DMS 273 (cell line): ENCODE measurements around the gene DHRS12.
"Not testable (repeated sequence)": the region's sequence is repeated elsewhere in the genome, so short reads cannot be mapped to it uniquely, and the experiment has no call there.

Experiments
- DNase-seq: peaks from one replicate; lab custom pipeline; 2025; ENCODE audit not compliant: unreplicated experiment; lab: John Stamatoyannopoulos, UW

DHRS12 gene

GRCh38 chr13:51828730-51829567, 25.0 kb upstream of the DHRS12 start:
- DNase-seq, result no peak

DNA sequence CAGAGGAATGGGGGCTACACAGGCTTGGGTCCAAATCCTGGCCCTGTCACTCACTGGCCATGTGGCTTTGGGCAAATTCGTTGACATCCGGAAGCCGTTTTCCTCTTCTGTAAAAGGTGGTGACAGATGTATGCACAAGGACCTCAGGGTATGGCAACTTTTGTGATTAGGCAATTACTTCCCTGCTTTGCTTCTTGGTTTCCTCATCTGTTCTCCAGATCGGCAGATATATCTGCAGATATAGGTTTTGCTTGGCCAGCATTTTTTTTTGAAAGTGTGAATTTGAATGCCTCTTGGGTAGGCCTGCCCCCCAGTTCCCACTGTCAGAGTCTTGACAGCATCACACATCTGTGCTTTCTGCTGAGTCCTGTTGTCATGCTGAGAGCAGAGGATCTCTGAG, 23.3 kb upstream of the DHRS12 start:
- DNase-seq, result no peak

DNA sequence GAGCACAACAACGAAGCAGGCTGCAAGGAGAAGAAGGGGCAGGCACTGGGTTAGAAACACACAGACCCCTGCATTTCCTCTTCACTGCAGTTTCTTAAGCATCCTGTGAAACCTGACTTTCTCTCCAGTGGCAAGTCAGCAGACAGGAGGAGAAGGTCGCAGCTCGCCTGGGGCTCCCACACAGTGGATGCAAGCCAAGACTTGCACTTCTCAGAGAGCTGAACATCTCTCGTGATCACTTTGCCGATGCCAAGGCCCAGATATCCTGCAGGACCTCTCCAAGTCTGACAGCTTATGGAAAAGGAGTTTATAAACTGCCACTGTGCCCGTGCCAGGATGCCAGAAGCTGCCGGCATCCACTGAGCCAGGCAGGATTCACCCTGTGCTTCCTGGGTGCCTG, 22.6 kb upstream of the DHRS12 start:
- DNase-seq, result peak; percentile 21

- DNase-seq, result no peak
Measured at GRCh38 chr13:51825681-51826254, 21.8 kb upstream of the DHRS12 start.

- no peak for DNase-seq
Measured at GRCh38 chr13:51825165-51825592, 21.2 kb upstream of the DHRS12 start.

GRCh38 chr13:51824712-51825111, 20.7 kb upstream of the DHRS12 start:
- DNase-seq, result not testable (repeated sequence)

GRCh38 chr13:51823863-51824262, 19.9 kb upstream of the DHRS12 start:
- DNase-seq, result peak; percentile 47

- no peak for DNase-seq
Measured at GRCh38 chr13:51823359-51823758, 19.4 kb upstream of the DHRS12 start.

DNA sequence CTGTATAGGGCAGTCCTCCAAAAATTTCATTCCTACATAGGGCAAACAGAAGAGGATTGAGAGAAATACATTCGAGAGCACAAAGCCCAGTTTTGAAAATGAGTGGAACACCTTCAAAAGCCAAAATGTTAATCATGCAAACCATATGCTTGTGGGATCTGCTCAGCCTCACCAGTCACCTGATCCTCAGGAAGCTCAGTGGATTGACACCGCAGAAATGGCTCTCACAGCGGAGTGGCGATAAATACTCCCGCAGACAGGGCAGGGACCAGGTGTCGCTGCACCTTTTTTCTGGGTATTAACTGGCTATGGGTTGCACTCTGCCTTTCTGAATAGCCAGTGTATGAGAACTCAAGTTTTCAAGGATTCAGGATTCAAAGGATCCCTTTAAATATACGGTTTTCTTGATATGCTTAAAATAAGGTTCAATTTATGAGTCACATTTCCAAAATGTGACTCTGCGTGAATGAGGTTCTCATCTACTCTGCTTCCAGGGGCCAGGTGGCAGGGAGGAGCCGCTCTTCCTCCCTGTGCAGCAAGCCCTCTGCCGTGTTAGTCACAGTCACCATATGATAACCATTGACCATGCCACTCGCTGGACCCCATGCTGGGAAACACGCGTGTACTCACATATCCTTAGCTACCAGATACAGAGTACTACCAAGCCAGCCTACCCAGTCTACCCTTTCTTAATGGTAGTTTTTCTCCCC, 18.3 kb upstream of the DHRS12 start:
- DNase-seq, result peak; percentile 32

DNA sequence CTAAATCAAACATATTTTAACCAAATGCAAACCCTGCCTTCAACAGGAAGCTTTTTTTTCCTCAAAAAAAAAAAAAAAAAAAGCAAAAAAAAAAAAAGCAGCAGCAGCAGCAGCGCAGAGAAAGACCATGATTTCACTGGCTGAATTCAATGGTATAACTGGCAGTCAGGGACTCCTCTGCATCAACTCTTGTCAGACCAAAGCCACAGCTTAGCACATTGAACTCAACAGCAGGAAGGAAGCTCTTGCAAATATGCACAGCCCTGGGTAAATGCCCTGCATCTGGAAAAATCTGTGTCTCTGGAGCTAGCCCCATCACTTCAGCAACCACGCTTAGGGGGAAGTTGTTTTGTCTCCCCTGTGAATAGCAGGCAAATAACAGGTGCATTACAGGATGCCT, 17.6 kb upstream of the DHRS12 start:
- no peak for DNase-seq

DNA sequence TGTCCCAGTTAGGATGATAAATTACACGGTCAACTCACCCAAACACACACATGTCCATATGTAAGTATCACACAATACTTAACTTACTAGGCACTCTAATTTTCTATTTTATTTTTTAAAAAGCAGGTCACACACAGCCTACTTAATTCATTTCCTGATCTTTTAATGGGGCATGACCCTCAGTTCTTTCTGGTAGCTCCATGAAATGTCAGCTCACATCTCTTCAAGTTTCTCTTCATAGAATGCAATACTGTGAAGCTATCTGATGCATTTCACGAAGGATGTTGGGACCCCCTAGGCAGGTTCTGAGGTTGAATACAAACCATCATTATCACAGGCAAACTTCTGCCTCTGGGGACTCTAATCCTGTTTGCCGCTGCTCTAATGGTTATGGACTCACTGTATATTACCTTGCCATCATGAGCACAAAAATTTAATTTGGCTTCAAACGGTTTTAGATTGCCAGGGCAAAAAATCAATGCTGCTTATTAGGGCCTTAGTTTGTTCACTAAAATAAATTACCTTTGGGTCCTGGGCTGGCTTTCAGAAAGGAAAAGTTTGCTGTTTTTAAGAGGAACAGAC, 16.1 kb upstream of the DHRS12 start:
- no peak for DNase-seq

DNA sequence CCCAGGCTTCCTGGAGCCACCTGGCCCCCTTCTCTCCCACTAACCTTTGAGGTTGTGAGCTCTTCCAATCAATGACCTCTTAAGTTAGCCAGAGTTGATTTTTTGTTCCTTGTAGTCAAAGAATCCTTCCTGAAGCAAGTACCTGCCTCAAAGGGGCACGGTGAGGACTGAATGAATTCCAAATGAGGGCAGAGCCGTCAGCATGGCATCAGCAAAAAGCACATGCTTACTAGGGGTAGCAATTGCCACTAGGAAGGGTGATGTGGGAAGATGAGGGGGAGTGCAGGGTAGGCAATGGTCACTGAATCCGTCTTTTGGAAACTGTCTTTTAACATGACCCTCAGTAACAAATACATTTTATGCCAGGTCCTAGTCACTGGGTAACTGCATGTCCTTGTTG, 15.6 kb upstream of the DHRS12 start:
- no peak for DNase-seq

- DNase-seq, result no peak
Measured at GRCh38 chr13:51818781-51819511, 15.0 kb upstream of the DHRS12 start.

- no peak for DNase-seq
Measured at GRCh38 chr13:51818276-51818675, 14.3 kb upstream of the DHRS12 start.

DNA sequence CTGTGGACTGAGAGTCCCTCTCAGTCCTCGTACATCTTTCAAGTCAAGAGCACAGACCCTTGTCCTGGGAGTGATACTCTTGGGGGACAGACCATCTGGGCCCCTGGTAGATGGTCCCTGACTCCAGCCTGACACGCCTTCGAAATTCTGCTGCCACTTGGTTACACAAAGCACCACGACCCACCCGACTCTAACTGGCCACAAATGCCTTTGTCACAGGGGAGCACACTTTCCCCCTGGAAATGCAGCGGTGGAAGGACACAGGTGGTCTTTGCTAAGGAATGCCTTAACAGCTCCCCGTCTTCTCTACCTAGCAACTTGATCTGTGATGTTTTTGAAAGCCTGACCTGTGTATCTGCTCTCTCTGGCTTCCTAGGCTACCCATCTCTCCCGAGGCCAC, 13.8 kb upstream of the DHRS12 start:
- no peak for DNase-seq

DNA sequence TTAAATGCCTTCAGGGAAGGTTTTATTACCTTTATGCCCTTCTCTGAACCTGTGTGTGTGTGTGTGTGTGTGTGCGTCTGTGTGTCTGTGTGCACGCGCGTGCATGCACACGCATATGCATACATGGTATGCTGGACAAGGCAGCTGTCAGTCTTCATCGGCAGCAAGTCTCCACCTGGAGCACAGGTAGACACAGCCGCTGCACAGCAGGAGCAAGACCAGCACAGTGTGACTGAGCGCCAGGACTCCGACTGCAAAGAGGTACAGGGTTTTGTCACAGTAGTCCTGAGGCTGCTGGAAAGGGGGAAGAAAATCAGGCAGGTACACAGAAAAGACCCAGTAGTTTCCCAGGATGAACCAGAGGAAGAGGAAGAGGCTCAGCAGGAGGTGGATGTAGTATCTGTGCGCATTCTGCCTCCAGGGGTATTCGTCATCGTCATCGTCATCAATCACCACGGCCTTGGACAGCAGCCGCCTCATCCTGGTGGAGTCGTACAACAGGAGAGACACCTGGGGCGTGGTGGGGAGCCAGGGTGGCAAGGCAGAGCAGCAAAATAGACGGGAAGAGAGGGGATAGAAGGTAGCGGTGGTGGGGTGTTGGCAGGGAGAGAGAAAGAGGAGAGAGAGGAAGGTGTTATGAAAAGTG, 12.8 kb upstream of the DHRS12 start:
- DNase-seq, result no peak

DNA sequence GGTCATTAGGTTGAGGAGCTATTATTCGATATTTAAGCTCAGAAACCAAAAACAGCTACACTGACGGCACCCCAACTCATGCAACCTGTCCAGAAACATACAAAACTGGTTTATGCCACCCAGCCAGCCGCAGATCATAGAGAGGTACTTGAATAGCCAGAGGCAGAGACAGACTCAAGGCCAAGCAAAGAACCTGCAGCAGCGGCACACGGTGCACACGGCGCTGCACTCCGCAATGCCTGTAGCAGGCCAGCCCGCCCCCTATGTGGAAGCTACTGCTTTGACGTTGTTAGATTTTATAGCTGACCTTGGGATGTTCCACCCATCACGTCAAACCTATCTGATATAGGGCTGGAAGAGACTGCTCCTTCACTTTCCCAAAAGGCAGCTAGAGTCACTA, 11.9 kb upstream of the DHRS12 start:
- no peak for DNase-seq

DNA sequence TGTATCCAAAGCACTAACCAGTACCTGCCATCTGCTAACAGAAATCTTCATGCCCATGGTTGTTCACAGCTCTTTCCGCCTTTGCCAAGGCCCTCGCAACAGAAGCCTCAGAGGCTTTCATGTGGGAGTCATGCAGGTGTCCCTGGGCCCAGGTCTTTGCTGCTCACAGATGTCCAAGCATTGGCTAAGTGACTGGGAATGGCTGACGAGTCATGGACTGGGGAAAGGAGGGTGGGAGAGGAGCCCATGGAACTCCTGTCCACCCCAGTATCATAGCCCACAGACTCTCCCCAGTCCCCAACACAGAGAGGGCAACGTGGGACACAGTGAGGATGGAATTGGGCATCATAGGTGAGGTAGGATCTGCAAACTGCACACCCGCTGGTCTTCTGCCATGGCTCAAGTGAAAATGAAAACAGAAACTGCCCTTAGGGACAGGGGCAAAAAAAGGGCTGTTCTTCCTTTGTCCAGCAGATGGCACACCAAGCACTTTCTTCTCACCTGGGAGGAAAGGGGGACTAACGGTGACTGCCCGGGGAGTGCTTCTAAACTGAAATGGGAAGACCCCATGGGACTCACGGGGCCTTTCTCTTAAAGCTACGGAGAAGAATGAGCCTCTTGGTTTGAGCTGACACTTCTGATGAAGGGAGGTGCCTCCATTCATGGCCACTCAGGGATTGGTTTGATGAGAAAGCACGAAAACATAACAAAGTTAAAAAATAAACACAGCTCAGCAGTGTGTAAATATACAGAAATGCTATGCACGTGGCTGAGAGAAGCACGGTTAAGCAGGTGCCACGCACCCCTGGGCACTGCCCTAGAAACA, 11.1 kb upstream of the DHRS12 start:
- peak; percentile 81 for DNase-seq

- DNase-seq, result no peak
Measured at GRCh38 chr13:51814071-51814470, 10.1 kb upstream of the DHRS12 start.
